OCI-LY7 (cell line): ENCODE measurements around the gene KLHL21. TPM values are rescaled to one million over a fixed set of nuclear protein-coding genes. Genes with fewer than 3 reads are reported as not detected.
"Not testable (repeated sequence)": the region's sequence is repeated elsewhere in the genome, so short reads cannot be mapped to it uniquely, and the experiment has no call there.

ENCODE experiments used
- BruUV-seq: library from RNA; stranded (reverse); fragments of 400-500 nt; replicated peaks from 2 replicates; lab custom pipeline; 2021; lab: Mats Ljungman, UMichigan
- CTCF ChIA-PET: fragments of 300-600 bp; sonication (Branson Sonifier 250); formaldehyde crosslinking; loops from one replicate; lab custom pipeline; 2022; ENCODE audit warnings: antibody characterized with exemption; ENCODE audit not compliant: unreplicated experiment; lab: Charles Lee
- POLR2A ChIA-PET: fragments of 300-600 bp; sonication (Branson Sonifier 250); formaldehyde crosslinking; loops from one replicate; lab custom pipeline; 2022; ENCODE audit warnings: antibody characterized with exemption; lab: Charles Lee
- DNase-seq: peaks from one replicate; pipeline ENCODE4 v3.0.0-alpha.2; 2015; ENCODE audit warnings: low spot score
- H2AFZ ChIP-seq: fragments of 200-600 bp; sonication (generic), shearing (Covaris generic); 2 replicates; pipeline ENCODE4 v1.6.1; 2014; ENCODE audit warnings: mild to moderate bottlenecking, antibody characterized with exemption, low read length, moderate library complexity
- H3K27ac ChIP-seq: fragments of 200-600 bp; sonication (generic); 2 replicates; pipeline ENCODE4 v1.5.1; 2014; ENCODE audit warnings: mixed run types, low read depth, mild to moderate bottlenecking, moderate library complexity, low read length, inconsistent platforms; ENCODE audit not compliant: poor library complexity, severe bottlenecking
- H3K36me3 ChIP-seq: fragments of 200-600 bp; sonication (generic); 2 replicates; pipeline ENCODE4 v1.6.1; 2014; ENCODE audit warnings: mild to moderate bottlenecking, antibody characterized with exemption, low read length, moderate library complexity, mixed read lengths; ENCODE audit not compliant: insufficient read depth
- H3K4me1 ChIP-seq: fragments of 200-600 bp; sonication (generic); 2 replicates; pipeline ENCODE4 v1.5.1; 2014; ENCODE audit warnings: mild to moderate bottlenecking, low read length; ENCODE audit not compliant: insufficient read depth, poor library complexity, severe bottlenecking
- H3K4me2 ChIP-seq: fragments of 200-600 bp; sonication (generic); 2 replicates; pipeline ENCODE4 v1.6.1; 2014; ENCODE audit warnings: mild to moderate bottlenecking, low read length
- H3K4me3 ChIP-seq: fragments of 200-600 bp; sonication (generic); 2 replicates; pipeline ENCODE4 v1.5.1; 2014; ENCODE audit warnings: mild to moderate bottlenecking, low read depth, low read length; ENCODE audit not compliant: poor library complexity, severe bottlenecking
- H3K79me2 ChIP-seq: fragments of 200-600 bp; sonication (generic); 2 replicates; pipeline ENCODE4 v1.6.1; 2016; ENCODE audit warnings: low read depth, mild to moderate bottlenecking, low read length, moderate library complexity, mixed read lengths; ENCODE audit not compliant: insufficient read depth
- H3K9me2 ChIP-seq: fragments of 200-600 bp; sonication (generic); 2 replicates; pipeline ENCODE4 v1.6.1; 2016; ENCODE audit warnings: mild to moderate bottlenecking, low read length, mixed read lengths; ENCODE audit not compliant: insufficient read depth
- H3K9me3 ChIP-seq: fragments of 200-600 bp; sonication (generic); 2 replicates; pipeline ENCODE4 v1.6.1; 2014; ENCODE audit warnings: mild to moderate bottlenecking, mixed run types, low read length, mixed read lengths
- H4K20me1 ChIP-seq: fragments of 200-600 bp; sonication (generic); 2 replicates; pipeline ENCODE4 v1.6.1; 2014; ENCODE audit warnings: mild to moderate bottlenecking, antibody characterized with exemption, low read length, moderate library complexity, mixed read lengths; ENCODE audit not compliant: insufficient read depth
- EZH2phosphoT487 ChIP-seq: fragments of 200-600 bp; sonication (generic); IDR thresholded peaks from 2 replicates; pipeline ENCODE4 v1.6.1; 2018; ENCODE audit warnings: low read depth, borderline replicate concordance, mild to moderate bottlenecking, mixed run types, antibody characterized with exemption, low read length, moderate library complexity, mixed read lengths
- intact Hi-C: fragments of 100-400 bp; cut with micrococcal nuclease; formaldehyde crosslinking; loops from one replicate; pipeline ENCODE4 v1.10.0; 2022; ENCODE audit not compliant: unreplicated experiment
- total RNA-seq, 2 experiments: library from RNA; depleted of rRNA in 1 of 2; stranded (reverse); fragments of >200 nt in 1 of 2; shearing (Covaris generic) in 1 of 2; gene quantifications; 2 replicates each; pipeline ENCODE4 v1.2.3, GENCODE V29; 2014 to 2022
- TF ChIP-seq, protein P1 (sequence below): fragments of 200-600 bp; sonication (generic); conservative IDR thresholded peaks from 2 replicates; pipeline ENCODE4 v1.5.1; 2014; ENCODE audit warnings: mild to moderate bottlenecking, antibody characterized with exemption, low read length, moderate library complexity, mixed read lengths

KLHL21 gene
- total RNA-seq, 2 experiments from 2014 or later: 7.4 to 7.6 TPM

DNA sequence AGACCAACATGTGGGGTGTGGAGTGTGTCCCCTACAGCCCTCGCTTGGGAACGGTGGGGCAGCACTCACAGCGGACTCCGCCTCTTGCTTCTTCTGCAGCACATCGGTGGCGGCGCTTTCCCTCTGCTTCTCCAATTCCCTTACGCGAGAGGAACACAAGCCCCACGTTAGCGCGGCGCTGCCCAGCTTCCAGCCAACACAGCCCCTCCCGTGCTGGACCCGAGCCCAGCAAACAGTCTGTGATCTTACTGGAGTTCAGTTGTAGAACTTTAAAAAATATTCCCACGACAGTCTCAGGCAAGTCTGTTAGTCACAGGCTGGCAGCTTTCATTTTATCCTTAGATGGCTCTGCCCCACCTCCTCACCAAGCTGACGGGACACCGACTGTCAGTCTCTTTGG, 35.6 kb upstream of the KLHL21 start:
- Histone ChIP-seq H3K27ac (no peak overlapping the region), H2AFZ (no peak overlapping the region), H4K20me1 (no peaks in the 10 kb centered on the region), H3K4me2 (no peak overlapping the region), H3K79me2 (no peaks in the 10 kb centered on the region), H3K4me3 (no peak overlapping the region), H3K4me1 (no peaks in the 10 kb centered on the region), H3K36me3 (peaks cover 93% of the 10 kb centered on the region), H3K9me3 (no peaks in the 10 kb centered on the region), H3K9me2 (no peaks in the 10 kb centered on the region)
- CTCF ChIA-PET: no interaction called here
- intact Hi-C loops: no loop called here
- no TSS peak for BruUV-seq
- no peak for TF ChIP-seq EZH2phosphoT487
- no peak for DNase-seq
- POLR2A ChIA-PET: no interaction called here

DNA sequence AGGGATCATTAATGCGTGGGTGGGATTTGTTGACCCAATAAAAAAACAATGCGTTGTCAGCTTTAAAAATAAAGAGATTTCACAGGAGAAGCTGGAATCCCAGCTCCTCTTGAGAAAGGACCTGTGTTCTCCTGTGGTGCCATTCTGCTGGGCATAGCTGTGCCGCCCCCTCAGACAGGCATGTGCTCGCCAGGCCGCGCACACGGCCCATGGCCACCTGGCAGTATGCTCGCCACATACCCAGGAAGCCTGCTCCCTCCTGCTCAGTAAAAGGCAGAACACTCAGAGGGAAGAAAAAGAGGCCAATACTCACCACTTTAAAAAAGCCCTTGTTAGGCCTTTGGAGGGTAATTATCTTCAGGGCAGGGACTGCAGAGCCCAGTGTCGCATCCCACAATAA, 35.1 kb upstream of the KLHL21 start:
- BruUV-seq: no TSS peak
- Histone ChIP-seq H2AFZ (no peak overlapping the region), H3K36me3 (peaks cover 94% of the 10 kb centered on the region), H3K4me2 (no peak overlapping the region), H3K4me1 (no peaks in the 10 kb centered on the region), H3K9me2 (no peaks in the 10 kb centered on the region), H3K27ac (no peak overlapping the region), H4K20me1 (no peaks in the 10 kb centered on the region), H3K9me3 (no peaks in the 10 kb centered on the region), H3K79me2 (no peaks in the 10 kb centered on the region), H3K4me3 (no peak overlapping the region)
- intact Hi-C loops: no loop called here
- TF ChIP-seq, protein P1, sequence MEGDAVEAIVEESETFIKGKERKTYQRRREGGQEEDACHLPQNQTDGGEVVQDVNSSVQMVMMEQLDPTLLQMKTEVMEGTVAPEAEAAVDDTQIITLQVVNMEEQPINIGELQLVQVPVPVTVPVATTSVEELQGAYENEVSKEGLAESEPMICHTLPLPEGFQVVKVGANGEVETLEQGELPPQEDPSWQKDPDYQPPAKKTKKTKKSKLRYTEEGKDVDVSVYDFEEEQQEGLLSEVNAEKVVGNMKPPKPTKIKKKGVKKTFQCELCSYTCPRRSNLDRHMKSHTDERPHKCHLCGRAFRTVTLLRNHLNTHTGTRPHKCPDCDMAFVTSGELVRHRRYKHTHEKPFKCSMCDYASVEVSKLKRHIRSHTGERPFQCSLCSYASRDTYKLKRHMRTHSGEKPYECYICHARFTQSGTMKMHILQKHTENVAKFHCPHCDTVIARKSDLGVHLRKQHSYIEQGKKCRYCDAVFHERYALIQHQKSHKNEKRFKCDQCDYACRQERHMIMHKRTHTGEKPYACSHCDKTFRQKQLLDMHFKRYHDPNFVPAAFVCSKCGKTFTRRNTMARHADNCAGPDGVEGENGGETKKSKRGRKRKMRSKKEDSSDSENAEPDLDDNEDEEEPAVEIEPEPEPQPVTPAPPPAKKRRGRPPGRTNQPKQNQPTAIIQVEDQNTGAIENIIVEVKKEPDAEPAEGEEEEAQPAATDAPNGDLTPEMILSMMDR: no peak
- no peak for TF ChIP-seq EZH2phosphoT487
- ChIA-PET CTCF (interaction anchor here (0.8 kb wide), 1 partner anchor 10 kb away, joined by 3 read pairs; no protein-coding TSS in a partner anchor), POLR2A (no interaction called here)
- no peak for DNase-seq

- H3K9me2 ChIP-seq, H3K4me1 ChIP-seq, DNase-seq, POLR2A ChIA-PET, H3K9me3 ChIP-seq, H3K27ac ChIP-seq, BruUV-seq, intact Hi-C loops, H3K4me3 ChIP-seq, H2AFZ ChIP-seq, H3K79me2 ChIP-seq, H4K20me1 ChIP-seq, H3K4me2 ChIP-seq: not testable (repeated sequence)
- peaks cover 91% of the 10 kb centered on the region for H3K36me3 ChIP-seq
- CTCF ChIA-PET: interaction anchor here (0.8 kb wide), 1 partner anchor 9 kb away, joined by 3 read pairs; no protein-coding TSS in a partner anchor
These were observed 34.1 kb upstream of the KLHL21 start for GRCh38 chr1:6636778-6637177.
